SK-N-SH treated with all-trans-retinoic acid at 6 μM for 48 hours (cell line): Measurements from ENCODE around the gene C2CD3.

Experiments
- ATAC-seq: fragments of 200-7000 bp; cut with Tn5 transposase; 3 replicates; pipeline ENCODE4 v1.9.1; 2020; ENCODE audit warnings: mild to moderate bottlenecking, moderate library complexity
- ARNTL ChIP-seq: fragments of 450-650 bp; formaldehyde crosslinking; IDR thresholded peaks from 2 replicates; pipeline ENCODE4 v1.5.0; 2020; ENCODE audit warnings: low read depth, mild to moderate bottlenecking, moderate library complexity, borderline replicate concordance
- BACH2 ChIP-seq: fragments of 250-450 bp; sonication (Bioruptor Pico); IDR thresholded peaks from 2 replicates; pipeline ENCODE4 v1.9.0; 2021; ENCODE audit warnings: mild to moderate bottlenecking, borderline replicate concordance
- CSDC2 ChIP-seq: fragments of 250-450 bp; sonication (Bioruptor Pico); IDR thresholded peaks from 2 replicates; pipeline ENCODE4 v1.5.0; 2020; ENCODE audit warnings: mild to moderate bottlenecking, moderate library complexity
- ESRRG ChIP-seq: fragments of 250-450 bp; sonication (Bioruptor Pico); IDR thresholded peaks from 2 replicates; pipeline ENCODE4 v1.6.1; 2021; ENCODE audit warnings: mild to moderate bottlenecking
- GLIS3 ChIP-seq: fragments of 250-450 bp; sonication (Bioruptor Pico); IDR thresholded peaks from 2 replicates; pipeline ENCODE4 v1.5.0; 2020; ENCODE audit warnings: mild to moderate bottlenecking, moderate library complexity
- ISL1 ChIP-seq: fragments of 250-450 bp; sonication (Bioruptor Pico); IDR thresholded peaks from 2 replicates; pipeline ENCODE4 v2.1.2; 2022; ENCODE audit warnings: mild to moderate bottlenecking, moderate library complexity
- OSR1 ChIP-seq: fragments of 250-450 bp; sonication (Bioruptor Pico); IDR thresholded peaks from 2 replicates; pipeline ENCODE4 v1.8.0; 2022; ENCODE audit warnings: moderate library complexity, mild to moderate bottlenecking, inconsistent platforms
- RARB ChIP-seq: fragments of 250-450 bp; sonication (Bioruptor Pico); IDR thresholded peaks from 2 replicates; pipeline ENCODE4 v1.8.0; 2021; ENCODE audit warnings: mild to moderate bottlenecking, moderate library complexity
- SNAI2 ChIP-seq: fragments of 250-450 bp; sonication (Bioruptor Pico); IDR thresholded peaks from 2 replicates; pipeline ENCODE4 v1.5.0; 2020; ENCODE audit warnings: mild to moderate bottlenecking, moderate library complexity
- TCF4 ChIP-seq: fragments of 250-450 bp; sonication (Bioruptor Pico); IDR thresholded peaks from 2 replicates; pipeline ENCODE4 v1.8.0; 2021; ENCODE audit warnings: mild to moderate bottlenecking, moderate library complexity, borderline replicate concordance
- TOX ChIP-seq: fragments of 250-450 bp; sonication (Bioruptor Pico); IDR thresholded peaks from 2 replicates; pipeline ENCODE4 v1.8.0; 2021; ENCODE audit warnings: mild to moderate bottlenecking, moderate library complexity, borderline replicate concordance
- ZC3H10 ChIP-seq: fragments of 250-450 bp; sonication (Bioruptor Pico); IDR thresholded peaks from 2 replicates; pipeline ENCODE4 v1.5.1; 2021; ENCODE audit warnings: mild to moderate bottlenecking, moderate library complexity
- ZFP3 ChIP-seq: fragments of 250-450 bp; sonication (Bioruptor Pico); IDR thresholded peaks from 2 replicates; pipeline ENCODE4 v1.5.0; 2020; ENCODE audit warnings: mild to moderate bottlenecking, moderate library complexity
- ZFP30 ChIP-seq: fragments of 450-650 bp; formaldehyde crosslinking; IDR thresholded peaks from 2 replicates; pipeline ENCODE4 v1.5.0; 2022; ENCODE audit warnings: mild to moderate bottlenecking, moderate library complexity
- ZNF565 ChIP-seq: fragments of 450-650 bp; formaldehyde crosslinking; conservative IDR thresholded peaks from 2 replicates; pipeline ENCODE4 v1.5.0; 2020; ENCODE audit warnings: low read depth, mild to moderate bottlenecking, moderate library complexity
- ZNF70 ChIP-seq: fragments of 450-650 bp; formaldehyde crosslinking; IDR thresholded peaks from 2 replicates; pipeline ENCODE4 v1.5.0; 2020; ENCODE audit warnings: mild to moderate bottlenecking, moderate library complexity
- ZNF8 ChIP-seq: fragments of 450-650 bp; formaldehyde crosslinking; IDR thresholded peaks from 2 replicates; pipeline ENCODE4 v1.5.0; 2020; ENCODE audit warnings: mild to moderate bottlenecking, moderate library complexity
- TF ChIP-seq, protein P1 (sequence below): fragments of 250-450 bp; sonication (Bioruptor Pico); IDR thresholded peaks from 2 replicates; pipeline ENCODE4 v1.8.0; 2021; ENCODE audit warnings: low read depth, mild to moderate bottlenecking, moderate library complexity, borderline replicate concordance
- TF ChIP-seq, protein P2 (sequence below): fragments of 250-450 bp; sonication (Bioruptor Pico); IDR thresholded peaks from 2 replicates; pipeline ENCODE4 v1.5.1; 2020; ENCODE audit warnings: low read depth, mild to moderate bottlenecking, moderate library complexity
- TF ChIP-seq, protein P3 (sequence below): fragments of 250-450 bp; sonication (Bioruptor Pico); IDR thresholded peaks from 2 replicates; pipeline ENCODE4 v1.5.0; 2020; ENCODE audit warnings: mild to moderate bottlenecking, moderate library complexity
- TF ChIP-seq, protein P4 (sequence below): fragments of 250-450 bp; sonication (Bioruptor Pico); IDR thresholded peaks from 2 replicates; pipeline ENCODE4 v1.8.0; 2020; ENCODE audit warnings: mild to moderate bottlenecking, moderate library complexity, borderline replicate concordance

Gene C2CD3

DNA sequence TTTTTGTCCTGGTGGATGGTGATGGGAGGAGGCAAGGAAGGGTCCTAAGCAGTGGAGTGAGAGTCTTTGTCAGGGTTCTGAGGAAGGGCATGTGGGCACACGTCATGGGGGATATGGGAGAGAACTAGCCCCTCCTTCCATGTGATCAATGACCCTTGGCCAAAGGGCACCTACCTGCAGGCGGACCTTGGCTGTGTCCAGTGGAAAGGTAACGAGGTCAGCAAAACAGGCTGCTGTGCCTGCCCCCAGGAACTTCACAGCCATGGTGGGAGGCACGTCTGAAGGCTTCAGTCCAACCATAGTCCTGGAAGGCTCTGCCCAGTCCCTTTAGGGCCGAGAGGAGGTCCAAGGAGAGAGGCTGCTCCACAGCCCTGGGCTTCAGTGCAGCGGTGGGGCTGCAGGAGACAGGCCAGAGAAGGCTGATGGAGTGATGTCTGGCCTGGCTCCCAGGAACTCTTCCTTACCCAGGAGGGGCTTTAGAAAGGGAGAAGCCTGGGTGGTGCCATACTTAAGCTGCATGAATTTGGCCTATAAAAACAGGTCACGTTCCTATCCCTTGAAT is 164.0 kb downstream of the C2CD3 start:
- TF ChIP-seq ISL1 (CRISPR knock-in tag): no peak
- no peak for TF ChIP-seq OSR1 (CRISPR knock-in tag)
- TF ChIP-seq ZNF8 (CRISPR knock-in tag): no peak
- TF ChIP-seq TCF4: no peak
- TF ChIP-seq, protein P1, sequence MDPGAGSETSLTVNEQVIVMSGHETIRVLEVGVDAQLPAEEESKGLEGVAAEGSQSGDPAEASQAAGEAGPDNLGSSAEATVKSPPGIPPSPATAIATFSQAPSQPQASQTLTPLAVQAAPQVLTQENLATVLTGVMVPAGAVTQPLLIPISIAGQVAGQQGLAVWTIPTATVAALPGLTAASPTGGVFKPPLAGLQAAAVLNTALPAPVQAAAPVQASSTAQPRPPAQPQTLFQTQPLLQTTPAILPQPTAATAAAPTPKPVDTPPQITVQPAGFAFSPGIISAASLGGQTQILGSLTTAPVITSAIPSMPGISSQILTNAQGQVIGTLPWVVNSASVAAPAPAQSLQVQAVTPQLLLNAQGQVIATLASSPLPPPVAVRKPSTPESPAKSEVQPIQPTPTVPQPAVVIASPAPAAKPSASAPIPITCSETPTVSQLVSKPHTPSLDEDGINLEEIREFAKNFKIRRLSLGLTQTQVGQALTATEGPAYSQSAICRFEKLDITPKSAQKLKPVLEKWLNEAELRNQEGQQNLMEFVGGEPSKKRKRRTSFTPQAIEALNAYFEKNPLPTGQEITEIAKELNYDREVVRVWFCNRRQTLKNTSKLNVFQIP (CRISPR knock-in tag): no peak
- TF ChIP-seq SNAI2 (CRISPR knock-in tag): no peak
- TF ChIP-seq, protein P2, sequence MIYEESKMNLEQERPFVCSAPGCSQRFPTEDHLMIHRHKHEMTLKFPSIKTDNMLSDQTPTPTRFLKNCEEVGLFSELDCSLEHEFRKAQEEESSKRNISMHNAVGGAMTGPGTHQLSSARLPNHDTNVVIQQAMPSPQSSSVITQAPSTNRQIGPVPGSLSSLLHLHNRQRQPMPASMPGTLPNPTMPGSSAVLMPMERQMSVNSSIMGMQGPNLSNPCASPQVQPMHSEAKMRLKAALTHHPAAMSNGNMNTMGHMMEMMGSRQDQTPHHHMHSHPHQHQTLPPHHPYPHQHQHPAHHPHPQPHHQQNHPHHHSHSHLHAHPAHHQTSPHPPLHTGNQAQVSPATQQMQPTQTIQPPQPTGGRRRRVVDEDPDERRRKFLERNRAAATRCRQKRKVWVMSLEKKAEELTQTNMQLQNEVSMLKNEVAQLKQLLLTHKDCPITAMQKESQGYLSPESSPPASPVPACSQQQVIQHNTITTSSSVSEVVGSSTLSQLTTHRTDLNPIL (CRISPR knock-in tag): no peak
- TF ChIP-seq, protein P3, sequence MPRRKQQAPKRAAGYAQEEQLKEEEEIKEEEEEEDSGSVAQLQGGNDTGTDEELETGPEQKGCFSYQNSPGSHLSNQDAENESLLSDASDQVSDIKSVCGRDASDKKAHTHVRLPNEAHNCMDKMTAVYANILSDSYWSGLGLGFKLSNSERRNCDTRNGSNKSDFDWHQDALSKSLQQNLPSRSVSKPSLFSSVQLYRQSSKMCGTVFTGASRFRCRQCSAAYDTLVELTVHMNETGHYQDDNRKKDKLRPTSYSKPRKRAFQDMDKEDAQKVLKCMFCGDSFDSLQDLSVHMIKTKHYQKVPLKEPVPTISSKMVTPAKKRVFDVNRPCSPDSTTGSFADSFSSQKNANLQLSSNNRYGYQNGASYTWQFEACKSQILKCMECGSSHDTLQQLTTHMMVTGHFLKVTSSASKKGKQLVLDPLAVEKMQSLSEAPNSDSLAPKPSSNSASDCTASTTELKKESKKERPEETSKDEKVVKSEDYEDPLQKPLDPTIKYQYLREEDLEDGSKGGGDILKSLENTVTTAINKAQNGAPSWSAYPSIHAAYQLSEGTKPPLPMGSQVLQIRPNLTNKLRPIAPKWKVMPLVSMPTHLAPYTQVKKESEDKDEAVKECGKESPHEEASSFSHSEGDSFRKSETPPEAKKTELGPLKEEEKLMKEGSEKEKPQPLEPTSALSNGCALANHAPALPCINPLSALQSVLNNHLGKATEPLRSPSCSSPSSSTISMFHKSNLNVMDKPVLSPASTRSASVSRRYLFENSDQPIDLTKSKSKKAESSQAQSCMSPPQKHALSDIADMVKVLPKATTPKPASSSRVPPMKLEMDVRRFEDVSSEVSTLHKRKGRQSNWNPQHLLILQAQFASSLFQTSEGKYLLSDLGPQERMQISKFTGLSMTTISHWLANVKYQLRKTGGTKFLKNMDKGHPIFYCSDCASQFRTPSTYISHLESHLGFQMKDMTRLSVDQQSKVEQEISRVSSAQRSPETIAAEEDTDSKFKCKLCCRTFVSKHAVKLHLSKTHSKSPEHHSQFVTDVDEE (CRISPR knock-in tag): no peak
- no peak for TF ChIP-seq ESRRG (CRISPR knock-in tag)
- no peak for TF ChIP-seq ZNF565
- TF ChIP-seq CSDC2 (CRISPR knock-in tag): no peak
- TF ChIP-seq, protein P4, sequence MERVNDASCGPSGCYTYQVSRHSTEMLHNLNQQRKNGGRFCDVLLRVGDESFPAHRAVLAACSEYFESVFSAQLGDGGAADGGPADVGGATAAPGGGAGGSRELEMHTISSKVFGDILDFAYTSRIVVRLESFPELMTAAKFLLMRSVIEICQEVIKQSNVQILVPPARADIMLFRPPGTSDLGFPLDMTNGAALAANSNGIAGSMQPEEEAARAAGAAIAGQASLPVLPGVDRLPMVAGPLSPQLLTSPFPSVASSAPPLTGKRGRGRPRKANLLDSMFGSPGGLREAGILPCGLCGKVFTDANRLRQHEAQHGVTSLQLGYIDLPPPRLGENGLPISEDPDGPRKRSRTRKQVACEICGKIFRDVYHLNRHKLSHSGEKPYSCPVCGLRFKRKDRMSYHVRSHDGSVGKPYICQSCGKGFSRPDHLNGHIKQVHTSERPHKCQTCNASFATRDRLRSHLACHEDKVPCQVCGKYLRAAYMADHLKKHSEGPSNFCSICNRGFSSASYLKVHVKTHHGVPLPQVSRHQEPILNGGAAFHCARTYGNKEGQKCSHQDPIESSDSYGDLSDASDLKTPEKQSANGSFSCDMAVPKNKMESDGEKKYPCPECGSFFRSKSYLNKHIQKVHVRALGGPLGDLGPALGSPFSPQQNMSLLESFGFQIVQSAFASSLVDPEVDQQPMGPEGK (CRISPR knock-in tag): no peak
- TF ChIP-seq BACH2 (CRISPR knock-in tag): no peak
- TF ChIP-seq ZFP3 (CRISPR knock-in tag): no peak

DNA sequence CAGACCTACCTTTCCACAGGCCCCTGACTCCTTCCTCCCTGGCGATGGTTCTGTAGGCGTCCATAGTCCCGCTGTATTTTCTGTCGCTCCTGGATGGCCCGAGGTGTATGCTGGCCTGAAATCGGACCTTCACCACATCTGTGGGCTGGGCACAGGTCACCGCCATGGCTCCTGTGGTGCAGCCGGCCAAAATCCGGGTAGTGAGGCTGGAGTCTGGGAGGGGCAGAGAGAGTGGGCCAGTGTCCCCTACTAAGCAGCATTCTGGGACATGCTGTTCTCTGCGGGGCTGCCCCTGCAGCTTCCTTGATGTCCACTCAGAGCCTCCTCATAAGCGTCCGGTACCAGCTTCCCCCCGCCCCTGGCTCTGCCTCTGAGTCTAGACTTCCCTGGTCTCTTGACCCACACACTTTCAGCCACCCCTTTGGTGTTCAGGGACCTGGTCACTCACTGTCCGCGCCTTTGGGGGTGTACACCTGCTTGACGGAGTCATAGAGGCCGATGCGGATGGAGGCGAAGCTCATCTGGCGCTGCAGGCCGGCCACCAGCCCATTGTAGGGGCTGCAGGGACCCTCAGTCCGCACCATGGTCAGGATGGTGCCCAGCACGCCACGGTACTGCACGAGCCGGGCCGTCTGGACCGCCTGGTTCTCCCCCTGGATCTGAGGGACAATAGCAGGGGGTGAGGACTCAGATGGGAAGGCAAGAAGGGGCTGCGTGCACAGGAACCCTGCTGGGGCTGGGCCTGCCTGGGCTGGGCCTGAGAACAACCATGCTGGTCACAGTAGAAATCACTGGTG is 164.9 kb downstream of the C2CD3 start:
- ATAC-seq: no peak
- TF ChIP-seq CSDC2 (CRISPR knock-in tag) (no peak), TOX (CRISPR knock-in tag) (no peak), RARB (no peak), SNAI2 (CRISPR knock-in tag) (no peak), ISL1 (CRISPR knock-in tag) (no peak), TCF4 (no peak), ZNF70 (no peak), ARNTL (CRISPR knock-in tag) (no peak), ZC3H10 (no peak), ZNF565 (no peak), BACH2 (CRISPR knock-in tag) (no peak), ESRRG (CRISPR knock-in tag) (no peak), GLIS3 (no peak), ZFP30 (CRISPR knock-in tag) (no peak)
- TF ChIP-seq, protein P4 (CRISPR knock-in tag): no peak
- TF ChIP-seq, protein P3 (CRISPR knock-in tag): no peak
- TF ChIP-seq, protein P1 (CRISPR knock-in tag): no peak
- TF ChIP-seq, protein P2 (CRISPR knock-in tag): no peak

More for the DNA sequence above, 164.0 kb downstream of the C2CD3 start:
- no peak for ATAC-seq
